HG03159 (cell line): ENCODE measurements around the gene LCE1C.

Experiments
- ATAC-seq: cut with Tn5 transposase; IDR thresholded peaks from one replicate; pipeline ENCODE4 v1.9.1; 2021; ENCODE audit warnings: mild to moderate bottlenecking, moderate library complexity; ENCODE audit not compliant: unreplicated experiment

Gene LCE1C

GRCh38 chr1:152806576-152806975 lies at the start of gene LCE1C:
TSS of gene LCE1C (minus strand) at chr1:152806651. CDS start at chr1:152805478, 1,173 bp downstream.
- ATAC-seq: no peak

DNA sequence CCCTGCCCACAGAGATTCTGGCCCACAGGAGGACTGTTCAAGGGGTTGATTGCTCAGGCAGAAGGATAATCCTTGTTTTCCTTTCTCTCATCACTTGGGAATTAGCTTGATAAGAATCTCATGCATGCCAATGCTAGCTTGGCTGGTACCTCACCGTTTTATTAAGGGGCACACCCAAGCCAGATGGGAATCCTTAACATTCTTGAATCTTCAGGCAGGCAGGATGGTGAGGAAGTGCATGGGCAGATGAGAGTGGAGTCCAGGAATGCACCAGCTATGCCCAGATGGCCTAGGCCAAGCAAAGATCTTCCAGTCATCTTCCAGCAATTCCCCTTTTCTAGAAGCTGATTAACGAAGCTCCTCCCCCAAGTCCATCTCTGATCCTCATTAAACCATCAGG lies 49.2 kb upstream of the LCE1C start:
- ATAC-seq: no peak

GRCh38 chr1:152842556-152842955 lies 36.1 kb upstream of the LCE1C start, which contains the start of gene LCE6A:
TSS of gene LCE6A (plus strand) at chr1:152842856. CDS start at chr1:152843521, 665 bp downstream.
- ATAC-seq: no peak

DNA sequence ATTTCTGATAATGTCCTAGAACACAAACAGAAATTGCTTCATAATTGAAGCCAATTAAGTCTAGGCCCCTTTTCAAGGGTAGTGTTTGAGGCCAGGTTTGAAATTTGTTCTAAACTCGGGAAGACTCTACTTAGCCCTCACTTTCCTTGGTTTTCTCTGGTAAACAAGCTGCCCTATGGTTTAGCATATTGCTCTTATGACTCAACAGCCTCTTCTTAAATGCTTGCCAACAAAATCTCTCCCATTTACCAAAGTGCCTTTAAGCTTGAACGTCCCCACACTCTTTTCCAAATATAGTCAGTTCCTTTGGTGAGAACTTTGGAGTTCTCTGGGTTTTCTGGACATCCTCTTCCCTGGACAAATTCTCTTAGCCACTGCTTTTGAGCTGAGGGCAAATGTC lies 30.4 kb upstream of the LCE1C start:
- ATAC-seq: no peak

DNA sequence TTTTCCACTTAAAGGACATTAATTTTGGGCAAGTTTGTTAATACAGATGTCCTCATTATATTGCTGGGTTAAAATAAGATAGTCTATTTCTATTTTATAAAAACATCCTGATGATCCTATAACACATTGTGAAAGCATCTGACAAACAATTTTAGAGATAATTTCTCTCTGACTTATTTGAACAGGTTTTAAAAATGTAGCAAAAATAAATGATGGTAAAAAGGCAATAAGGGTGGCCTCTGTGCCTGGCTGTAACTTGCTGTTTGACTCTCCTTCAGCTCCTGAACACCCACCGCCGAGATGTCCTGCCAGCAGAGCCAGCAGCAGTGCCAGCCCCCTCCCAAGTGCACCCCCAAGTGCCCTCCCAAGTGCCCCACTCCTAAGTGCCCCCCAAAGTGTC lies 20.7 kb upstream of the LCE1C start, which contains the start of gene LCE1A:
TSS of gene LCE1A (plus strand) at position 301 of the 400 bp plus-strand sequence. CDS start at position 301, 0 bp downstream.
- no peak for ATAC-seq

- ATAC-seq: no peak
These were observed 18.5 kb upstream of the LCE1C start for GRCh38 chr1:152824964-152825363.

DNA sequence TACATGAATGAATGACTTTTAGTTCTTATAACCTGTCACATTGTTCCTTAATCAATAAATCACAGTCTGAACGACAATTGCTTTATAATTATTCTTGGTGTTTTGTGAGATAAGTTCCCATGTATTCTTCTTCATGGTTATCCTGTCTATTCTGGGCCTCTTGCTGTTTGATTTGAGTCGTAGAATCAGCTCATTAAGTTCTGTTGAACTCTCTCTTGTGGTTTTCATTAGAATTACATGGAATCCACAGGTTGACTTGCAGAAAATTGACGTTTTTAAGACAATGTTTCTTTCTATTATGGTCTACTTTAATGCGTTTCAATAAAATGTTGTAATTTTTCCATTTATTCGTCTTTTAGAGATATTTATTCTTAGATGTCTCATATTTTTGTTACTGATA lies 16.8 kb upstream of the LCE1C start:
- ATAC-seq: no peak

- no peak for ATAC-seq
These were observed 10.9 kb upstream of the LCE1C start for GRCh38 chr1:152817309-152817708.

DNA sequence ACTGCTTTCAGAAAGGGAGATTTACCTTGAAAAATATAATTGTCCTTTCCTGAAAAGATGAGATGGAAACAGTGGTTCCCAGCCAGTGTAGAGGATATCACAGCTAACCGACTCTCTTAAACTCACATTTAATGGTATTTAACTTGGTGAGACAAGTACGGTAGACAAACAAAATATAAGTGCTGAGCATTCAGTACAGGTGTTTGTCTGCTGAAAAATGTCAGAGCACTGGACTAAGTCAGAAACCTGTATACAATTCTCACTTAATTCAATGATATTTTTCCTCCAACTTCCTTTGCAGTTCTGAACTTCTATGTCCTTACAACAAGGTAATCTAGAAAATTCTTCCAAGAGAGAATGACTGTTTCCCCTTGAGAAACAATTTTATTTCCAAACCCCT lies 5.2 kb upstream of the LCE1C start, which contains the start of gene LCE1B:
TSS of gene LCE1B (plus strand) at position 301 of the 400 bp plus-strand sequence. CDS start 476 bp downstream, outside the sequence.
- ATAC-seq: no peak

DNA sequence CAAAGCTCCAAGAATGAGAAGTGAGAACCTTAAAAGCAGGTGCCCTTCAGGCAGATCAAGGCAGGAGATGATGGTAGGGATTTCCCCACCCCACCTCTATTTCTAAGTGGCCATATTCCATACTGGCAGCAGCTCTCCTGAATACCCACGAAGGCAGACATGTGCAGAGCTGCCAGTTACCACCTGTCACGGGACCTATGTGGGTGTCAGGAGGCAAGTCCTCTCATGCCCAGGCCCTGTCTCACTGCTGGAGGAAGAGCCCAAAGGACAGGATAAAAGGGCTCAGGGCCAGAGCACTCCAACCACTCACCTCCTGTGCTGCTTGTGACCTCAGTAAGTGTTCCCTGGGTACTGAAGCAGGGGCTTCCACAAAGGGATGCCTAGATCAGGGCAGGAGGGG lies 4.6 kb upstream of the LCE1C start:
- ATAC-seq: no peak

DNA sequence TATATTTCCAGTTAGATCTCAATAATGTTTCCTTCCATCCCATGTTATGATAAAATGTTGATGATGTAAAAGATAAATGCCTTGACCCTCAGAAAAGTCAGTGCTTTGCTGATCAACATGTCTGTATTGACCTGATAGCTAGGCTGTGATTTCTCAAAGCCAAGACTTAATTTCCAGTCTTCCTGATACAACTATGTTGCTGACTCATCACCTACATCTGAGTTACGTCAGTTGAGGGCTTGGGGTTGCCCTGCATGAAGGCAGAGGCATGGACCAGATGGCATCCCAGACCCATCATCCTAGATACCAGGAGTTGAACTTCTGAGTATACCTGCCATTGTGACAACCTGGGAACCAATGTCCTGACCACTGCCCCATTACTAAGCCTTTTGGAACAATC lies 5.1 kb downstream of the LCE1C start:
- ATAC-seq: no peak

DNA sequence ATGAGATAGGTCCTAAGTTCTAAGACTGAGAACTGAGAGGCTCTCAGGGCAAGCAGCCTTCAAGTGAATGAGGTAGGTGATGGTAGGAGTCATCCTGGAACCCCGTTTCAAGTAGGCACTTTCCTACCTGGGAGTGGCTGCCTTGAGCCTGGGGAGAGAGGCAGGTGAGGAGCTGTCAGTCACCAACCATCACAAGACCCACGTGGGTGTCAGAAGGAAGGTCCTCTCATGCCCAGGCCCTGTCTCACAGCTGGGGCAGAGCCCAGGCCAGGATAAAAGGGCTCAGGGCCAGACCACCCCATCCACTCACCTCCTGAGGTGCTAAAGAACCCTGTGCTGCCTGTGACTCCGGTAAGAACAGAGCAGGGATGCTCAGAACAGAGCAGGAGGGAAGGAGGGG lies 10.0 kb downstream of the LCE1C start, which contains the start of gene LCE1D:
TSS of gene LCE1D (plus strand) at position 301 of the 400 bp plus-strand sequence. CDS start 1,074 bp downstream, outside the sequence.
- no peak for ATAC-seq

DNA sequence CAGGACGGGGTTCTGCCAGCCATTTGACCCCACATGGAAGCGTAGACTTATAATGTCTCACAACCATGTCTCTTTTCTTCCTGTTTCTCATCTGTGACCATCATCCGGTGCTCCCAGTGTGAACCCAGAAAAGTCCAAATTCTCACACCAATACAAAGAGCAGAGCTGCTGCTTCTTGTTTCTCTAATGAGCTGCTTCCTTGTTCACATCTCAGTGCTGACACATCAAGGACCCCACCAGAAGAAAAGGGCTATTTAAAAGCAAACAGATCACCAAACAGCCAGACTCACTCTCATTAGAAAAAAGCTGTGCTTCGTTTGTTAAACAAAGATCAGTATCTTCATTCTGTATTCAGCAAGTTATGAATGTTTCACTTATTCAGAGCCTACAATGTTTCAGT lies 10.8 kb downstream of the LCE1C start:
- ATAC-seq: no peak

GRCh38 chr1:152786077-152786476 lies 20.4 kb downstream of the LCE1C start, which contains the start of gene LCE1E:
TSS of gene LCE1E (plus strand) at chr1:152786257. CDS start at chr1:152787300, 1,043 bp downstream.
- ATAC-seq: no peak

DNA sequence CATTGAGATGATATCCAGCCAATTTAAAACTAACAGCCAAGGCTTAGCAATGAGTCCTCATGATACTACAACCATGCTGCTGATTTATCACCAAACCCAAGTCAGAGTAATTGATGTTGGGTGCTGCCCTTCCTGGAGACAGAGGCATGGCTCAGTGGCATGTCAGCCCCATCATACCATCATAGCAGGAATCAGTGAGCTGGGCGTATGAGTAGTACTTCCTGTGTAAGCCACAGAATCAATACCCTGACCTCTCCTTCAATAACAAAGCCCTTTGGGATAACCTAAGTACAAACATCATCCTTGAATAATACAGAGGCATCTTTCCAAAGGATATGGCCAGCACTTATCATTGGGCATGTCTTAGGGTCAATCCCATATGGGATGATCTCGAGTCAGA lies 23.4 kb downstream of the LCE1C start:
- no peak for ATAC-seq

DNA sequence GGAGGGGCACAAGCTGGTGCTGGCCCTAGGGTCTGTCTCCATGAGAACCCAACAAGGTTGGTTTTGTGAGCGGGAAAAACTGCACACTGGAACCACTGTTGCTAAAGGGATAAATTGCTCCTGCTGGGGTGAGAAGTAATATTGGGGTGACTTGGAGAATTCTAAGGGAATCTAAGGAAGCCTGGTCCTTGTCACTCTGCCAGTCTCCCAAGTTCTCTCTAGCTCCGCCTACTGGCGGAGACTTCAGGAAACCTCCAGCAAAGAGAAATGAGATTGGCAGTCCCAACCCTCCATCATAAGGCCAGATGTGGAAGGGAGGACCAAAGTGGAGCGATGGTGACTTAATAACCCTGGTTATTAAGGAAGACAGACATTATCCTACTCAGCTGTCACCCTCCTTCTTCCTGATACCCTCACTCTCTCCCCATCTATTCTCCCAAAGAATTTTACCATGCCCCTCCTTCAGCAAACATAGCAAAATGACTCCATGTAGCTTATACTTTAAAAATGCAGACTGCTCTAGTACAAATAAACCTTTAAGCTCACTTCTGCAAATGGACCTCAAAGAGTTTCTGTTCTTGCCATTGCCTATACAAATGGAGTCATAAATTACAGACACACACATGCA lies 28.8 kb downstream of the LCE1C start:
- ATAC-seq: no peak

DNA sequence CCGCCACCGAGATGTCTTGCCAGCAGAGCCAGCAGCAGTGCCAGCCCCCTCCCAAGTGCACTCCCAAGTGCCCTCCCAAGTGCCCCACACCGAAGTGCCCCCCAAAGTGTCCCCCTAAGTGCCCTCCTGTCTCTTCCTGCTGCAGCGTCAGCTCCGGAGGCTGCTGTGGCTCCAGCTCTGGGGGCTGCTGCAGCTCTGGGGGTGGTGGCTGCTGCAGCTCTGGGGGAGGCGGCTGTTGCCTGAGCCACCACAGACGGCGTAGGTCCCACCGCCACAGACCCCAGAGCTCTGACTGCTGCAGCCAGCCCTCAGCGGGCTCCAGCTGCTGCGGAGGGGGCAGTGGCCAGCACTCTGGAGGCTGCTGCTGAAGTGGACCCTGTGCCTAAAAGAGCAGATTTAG lies 30.1 kb downstream of the LCE1C start:
- no peak for ATAC-seq

DNA sequence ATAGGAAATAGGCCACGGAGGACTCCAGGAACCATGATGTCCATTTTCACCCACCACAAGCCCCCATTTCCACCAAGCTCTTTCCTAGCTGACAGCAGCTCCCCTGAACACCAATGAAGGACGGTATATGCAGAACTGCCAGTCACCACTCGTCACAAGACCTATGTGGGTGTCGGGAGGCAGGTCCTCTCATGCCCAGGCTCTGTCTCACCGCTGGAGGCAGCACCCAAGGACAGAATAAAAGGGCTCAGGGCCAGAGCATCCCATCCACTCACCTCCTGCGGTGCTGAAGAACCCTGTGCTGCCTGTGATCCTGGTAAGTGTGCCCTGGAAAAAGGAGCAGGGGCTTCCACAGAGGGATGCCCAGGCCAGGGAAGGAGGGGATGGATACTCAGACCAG lies 31.6 kb downstream of the LCE1C start, which contains the start of gene LCE1F:
TSS of gene LCE1F (plus strand) at position 266 of the 400 bp plus-strand sequence. CDS start 1,232 bp downstream, outside the sequence.
- ATAC-seq: no peak

- no peak for ATAC-seq
These were observed 36.0 kb downstream of the LCE1C start for GRCh38 chr1:152770411-152770810.

DNA sequence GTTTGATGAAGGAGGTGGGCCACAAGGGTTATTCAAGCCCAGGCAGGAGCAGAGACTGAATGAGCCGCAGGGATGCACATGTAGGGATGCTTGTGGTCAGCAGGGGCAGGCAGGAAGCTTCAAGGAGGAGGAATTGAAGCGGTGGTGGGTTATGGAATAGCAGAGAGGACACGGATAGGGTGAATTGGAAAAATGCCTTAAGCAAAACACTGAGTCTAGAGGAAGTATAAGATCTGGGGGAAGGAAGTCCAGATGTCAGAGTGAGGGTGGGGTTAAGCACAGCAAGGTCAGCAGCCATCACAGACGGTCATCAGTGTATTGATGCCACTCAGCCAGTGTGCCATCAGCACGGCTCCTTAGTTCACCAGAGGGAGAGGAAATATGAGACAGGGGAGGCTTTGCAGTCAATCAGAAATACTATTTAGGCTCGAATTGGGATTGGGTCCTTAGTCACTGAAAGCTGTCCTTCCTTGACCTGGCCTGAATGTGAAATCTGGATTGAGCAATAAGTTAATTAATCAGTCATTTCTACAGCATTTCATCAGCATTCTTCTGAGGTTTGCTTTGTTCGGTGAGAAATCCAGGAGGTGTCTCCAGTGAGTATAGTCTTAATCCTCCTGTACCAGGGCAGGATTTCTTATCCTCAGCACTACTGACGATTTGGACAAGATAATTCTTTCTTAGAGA lies 37.5 kb downstream of the LCE1C start:
- ATAC-seq: no peak

- ATAC-seq: no peak
These were observed 44.7 kb downstream of the LCE1C start for GRCh38 chr1:152761609-152762213.
